Activated CD4-positive, alpha-beta T cell treated with anti-CD3 and anti-CD28 coated beads, Interleukin-10, Interleukin-2, amounts not matched to agents 100 ng/mL and 50 ng/mL, durations not matched to agents 16 hours and 8 hours (primary cell): ENCODE data around the gene DCBLD1.

Experiments used
- DNase-seq: peaks from one replicate; pipeline ENCODE4 v3.0.0-alpha.2; 2020

The DCBLD1 gene

GRCh38 chr6:117531809-117532725 lies 49.6 kb downstream of the DCBLD1 start:
- DNase-seq, result no peak

- DNase-seq, result no peak
These were observed 51.3 kb downstream of the DCBLD1 start for GRCh38 chr6:117533775-117534174.

- no peak for DNase-seq
These were observed 52.5 kb downstream of the DCBLD1 start for GRCh38 chr6:117534974-117535373.

- no peak for DNase-seq
These were observed 53.8 kb downstream of the DCBLD1 start for GRCh38 chr6:117536317-117536716.

DNA sequence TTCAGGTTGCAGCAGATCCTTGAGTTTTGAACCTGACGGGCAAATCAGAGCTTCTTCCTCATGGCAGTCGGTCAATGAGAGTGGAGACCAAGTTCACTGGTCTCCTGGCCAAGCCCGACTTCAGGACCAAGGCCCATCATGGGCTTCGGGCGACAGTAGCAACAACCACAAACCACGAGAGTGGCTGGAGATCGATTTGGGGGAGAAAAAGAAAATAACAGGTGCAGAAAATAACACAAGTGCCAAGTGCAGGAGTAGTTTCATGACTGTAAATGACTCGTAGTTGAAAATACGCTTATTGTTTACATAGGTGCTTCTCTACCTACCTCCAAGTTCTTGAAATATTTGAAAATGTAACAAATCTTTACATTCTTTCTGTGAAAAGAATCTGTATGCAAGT lies 56.1 kb downstream of the DCBLD1 start:
- no peak for DNase-seq

DNA sequence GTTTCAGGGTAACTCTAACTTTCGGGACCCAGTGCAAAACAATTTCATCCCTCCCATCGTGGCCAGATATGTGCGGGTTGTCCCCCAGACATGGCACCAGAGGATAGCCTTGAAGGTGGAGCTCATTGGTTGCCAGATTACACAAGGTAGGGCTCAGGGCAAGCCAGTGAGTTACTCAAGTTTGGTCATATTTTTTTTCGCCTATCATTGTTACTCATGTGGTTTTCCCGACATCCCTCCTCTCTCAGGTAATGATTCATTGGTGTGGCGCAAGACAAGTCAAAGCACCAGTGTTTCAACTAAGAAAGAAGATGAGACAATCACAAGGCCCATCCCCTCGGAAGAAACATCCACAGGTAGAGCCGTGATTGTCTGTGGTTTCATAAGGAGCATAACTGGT lies 58.2 kb downstream of the DCBLD1 start:
- DNase-seq, result no peak

GRCh38 chr6:117542493-117542892 lies 60.0 kb downstream of the DCBLD1 start:
- DNase-seq, result no peak

DNA sequence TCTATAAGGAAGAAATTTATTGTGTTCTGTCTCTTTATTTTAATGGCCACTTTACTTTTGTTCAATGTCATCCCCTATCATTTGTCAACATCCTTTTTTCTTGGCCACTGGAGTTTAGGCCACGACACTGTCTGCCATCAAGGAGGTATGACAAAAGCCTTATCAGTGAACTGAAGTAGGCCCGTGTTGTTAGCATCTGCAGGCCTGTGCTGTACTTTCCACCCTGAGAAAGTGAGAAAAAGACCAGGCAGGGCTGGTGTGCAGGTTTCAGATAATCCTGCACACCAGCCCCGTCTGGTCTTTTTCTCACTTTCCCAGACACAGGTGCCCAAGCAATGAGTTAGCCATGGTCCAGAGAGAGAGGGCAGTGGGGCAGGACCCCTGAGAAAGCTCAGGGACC lies 62.2 kb downstream of the DCBLD1 start:
- no peak for DNase-seq

DNA sequence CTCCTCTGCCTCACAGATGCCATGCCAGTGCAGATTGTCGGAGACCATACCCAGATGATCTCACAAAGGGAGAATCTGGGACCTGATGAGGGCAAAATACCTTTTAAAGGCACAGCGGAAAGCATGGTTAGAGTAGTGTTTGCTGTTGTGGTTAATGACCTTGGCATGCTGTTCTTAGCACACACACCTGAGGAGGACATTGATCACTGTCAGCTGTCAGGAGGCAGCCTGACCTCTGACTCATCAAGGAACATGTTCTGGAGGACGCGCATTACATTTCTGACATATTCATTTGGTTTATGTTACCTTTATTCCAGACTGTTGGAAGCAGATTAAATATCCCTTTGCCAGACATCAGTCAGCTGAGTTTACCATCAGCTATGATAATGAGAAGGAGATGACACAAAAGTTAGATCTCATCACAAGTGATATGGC lies 62.7 kb downstream of the DCBLD1 start:
- DNase-seq, result no peak

- no peak for DNase-seq
These were observed 64.2 kb downstream of the DCBLD1 start for GRCh38 chr6:117546674-117547073.

GRCh38 chr6:117547688-117548621 lies 65.5 kb downstream of the DCBLD1 start:
- peak; percentile 42 for DNase-seq

DNA sequence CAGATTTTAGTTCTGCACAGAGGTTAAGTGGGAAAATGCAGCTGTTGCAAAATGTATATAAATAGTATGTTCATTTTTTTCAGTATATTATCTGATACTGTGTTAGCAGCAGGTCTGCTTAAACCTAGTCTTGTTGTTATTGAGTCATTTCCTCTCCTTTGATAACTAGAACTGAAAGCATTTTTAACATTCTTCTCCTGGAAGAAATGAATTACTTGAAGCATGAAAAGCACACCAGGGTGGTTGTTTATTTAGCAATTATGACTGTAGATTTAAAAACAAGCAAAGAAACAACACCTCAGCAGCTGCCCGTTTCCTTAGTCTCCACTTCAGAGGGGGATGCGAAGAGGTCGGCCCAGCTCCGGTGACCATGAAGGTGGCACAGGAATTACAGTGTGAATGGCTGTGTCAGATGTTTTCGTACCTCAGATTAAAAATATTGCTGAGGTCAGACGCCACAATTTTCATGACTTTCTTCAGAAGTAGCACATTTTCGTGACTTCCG lies 66.4 kb downstream of the DCBLD1 start:
- peak; percentile 68 for DNase-seq

- no peak for DNase-seq
These were observed 67.1 kb downstream of the DCBLD1 start for GRCh38 chr6:117549611-117550010.

GRCh38 chr6:117550078-117550600 lies 67.7 kb downstream of the DCBLD1 start:
- DNase-seq, result no peak

DNA sequence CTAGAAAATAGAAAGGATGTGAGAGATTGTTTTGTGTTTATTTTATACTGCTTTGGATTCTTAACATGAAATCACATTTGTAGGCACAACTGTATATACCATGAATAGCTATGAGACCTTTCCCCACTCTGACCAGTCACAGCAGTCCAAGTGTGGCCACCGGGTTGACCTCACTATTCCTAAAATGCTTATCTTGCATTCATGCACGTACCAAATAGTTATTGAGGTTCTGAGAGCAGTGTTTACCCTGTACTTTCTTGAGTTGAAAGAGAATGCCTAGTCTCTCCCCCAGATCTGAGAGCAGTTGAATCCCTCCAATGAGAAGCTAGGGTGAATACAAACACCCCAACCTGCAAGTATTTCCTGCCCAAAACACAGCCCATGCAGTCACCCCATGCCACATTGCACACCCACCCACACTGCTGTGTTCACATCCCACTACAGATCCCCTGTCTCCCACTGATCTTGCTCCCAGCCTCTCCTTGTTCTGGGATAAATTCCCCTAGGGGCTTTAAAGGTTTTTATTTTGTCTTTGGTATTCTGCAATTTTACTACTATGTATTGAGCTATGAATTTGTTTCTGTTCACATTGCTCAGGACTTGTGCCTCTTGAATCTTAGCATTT lies 68.3 kb downstream of the DCBLD1 start:
- DNase-seq, result no peak

- DNase-seq, result no peak
These were observed 70.1 kb downstream of the DCBLD1 start for GRCh38 chr6:117552618-117553017.

- no peak for DNase-seq
These were observed 70.7 kb downstream of the DCBLD1 start for GRCh38 chr6:117553142-117553541.

DNA sequence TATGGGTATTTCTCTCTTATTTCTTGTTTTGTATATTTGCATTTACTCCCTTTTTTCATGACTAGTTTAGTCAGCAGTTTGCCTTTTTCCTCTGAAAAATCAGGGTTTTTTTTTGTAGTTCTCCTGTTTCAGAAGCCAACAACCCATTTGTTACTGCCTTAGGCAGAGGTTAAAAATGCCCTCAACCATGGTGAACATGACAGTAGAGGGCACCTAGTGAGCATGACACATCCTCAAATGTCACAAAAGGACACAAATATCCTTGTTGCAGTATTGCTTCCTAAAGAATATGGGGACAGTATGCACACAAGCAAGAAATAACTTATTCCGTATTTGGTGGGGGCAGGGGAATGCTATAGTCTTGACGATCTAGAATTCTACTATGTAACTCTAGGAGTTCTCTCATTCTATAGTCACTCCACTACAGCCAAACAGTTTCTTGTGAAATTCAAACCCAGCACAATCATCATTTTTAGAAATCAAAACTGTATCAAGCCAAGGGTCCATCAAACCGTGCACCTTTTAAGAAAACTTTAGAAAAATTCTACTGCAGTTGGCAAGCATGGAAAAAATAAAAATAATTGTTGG lies 72.9 kb downstream of the DCBLD1 start:
- no peak for DNase-seq

DNA sequence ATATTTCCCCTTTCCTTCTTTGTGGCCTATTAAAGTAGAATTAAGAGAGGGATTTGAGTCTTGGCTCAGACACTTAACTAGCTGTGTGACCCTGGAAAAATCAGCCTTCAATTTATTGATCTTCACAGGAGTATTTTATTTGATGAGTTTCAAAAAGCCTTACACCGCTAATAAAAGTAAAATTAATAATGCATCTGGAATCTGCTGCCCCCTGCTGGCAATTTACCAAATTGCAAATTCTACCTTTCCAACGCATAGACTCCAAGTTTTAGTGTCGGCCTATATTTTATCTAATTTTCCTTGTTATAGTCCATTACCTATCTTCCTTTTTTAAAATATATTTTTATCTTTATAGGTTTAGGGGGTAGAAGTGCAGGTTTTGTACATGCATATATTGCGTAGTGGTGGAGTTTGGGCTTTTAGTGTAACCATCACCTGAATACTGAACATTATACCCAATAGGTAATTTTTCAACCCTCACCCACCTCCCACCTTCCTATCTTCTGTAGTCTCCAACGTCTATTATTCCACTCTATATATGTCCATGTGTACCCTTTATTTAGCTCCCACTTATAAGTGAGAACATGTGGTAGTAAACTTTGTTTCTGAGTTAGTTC lies 73.5 kb downstream of the DCBLD1 start:
- DNase-seq, result peak; percentile 45

- no peak for DNase-seq
These were observed 75.5 kb downstream of the DCBLD1 start for GRCh38 chr6:117557951-117558350.

DNA sequence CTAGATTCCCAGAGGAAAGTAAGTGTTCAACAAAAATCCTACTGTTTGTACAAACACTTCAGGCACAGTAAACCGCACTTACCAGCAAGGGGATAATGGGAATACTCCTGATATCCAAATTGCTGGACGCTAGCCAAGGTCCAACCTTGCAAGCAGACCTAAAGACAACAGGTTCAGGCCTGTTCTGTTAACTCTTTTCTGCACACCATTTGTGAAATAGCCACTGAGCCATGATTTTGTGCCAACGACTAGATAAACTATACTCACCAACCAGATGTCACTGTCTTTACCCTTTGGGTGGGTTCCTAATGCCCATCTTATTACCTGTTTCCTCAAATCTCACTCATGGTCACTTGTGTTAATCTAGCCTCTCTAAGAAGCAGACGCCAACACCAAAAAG lies 76.3 kb downstream of the DCBLD1 start:
- DNase-seq, result no peak

- no peak for DNase-seq
These were observed 76.8 kb downstream of the DCBLD1 start for GRCh38 chr6:117559299-117559698.
